Activated naive CD4-positive, alpha-beta T cell treated with anti-CD3 and anti-CD28 coated beads, Interleukin-2, amount 50 U/mL, for 16 hours (primary cell): ENCODE data around the gene LAMA5.
"Not testable (repeated sequence)": the region's sequence is repeated elsewhere in the genome, so short reads cannot be mapped to it uniquely, and the experiment has no call there.

Experiments
- DNase-seq: peaks from one replicate; pipeline ENCODE4 v3.0.0-alpha.2; 2020

Gene LAMA5

DNA sequence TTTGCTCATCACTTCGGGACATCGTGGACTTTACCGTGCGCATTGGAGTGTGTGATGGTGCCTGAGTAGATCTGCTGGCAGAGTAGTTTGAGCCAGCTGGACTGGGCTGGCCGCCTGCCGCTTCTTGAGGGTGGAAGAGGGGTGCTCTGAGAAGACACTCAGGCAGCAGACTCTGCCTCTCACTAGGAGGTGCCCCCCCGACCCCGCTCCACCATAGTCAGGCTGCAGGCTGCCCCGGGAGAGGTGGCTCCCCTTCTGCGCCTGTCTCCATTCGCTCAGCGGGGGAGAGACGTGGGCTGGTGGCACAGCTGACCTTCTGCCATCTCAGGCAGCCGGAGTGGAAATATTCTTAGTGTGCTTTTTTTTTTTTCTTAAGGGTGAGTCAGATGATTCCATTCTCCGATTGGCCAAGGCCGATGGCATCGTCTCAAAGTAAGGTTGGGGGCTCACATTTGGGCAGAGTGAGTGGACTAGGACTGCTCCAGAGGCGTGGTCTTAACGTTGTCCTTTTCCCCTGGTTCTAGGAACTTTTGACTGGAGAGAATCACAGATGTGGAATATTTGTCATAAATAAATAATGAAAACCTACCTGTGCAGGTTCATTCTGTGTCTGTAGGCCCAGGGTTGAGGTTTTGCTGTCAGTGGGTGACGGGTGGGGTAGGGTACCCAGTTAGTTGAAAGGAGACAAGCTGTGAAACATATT, 21.0 kb upstream of the LAMA5 start:
- DNase-seq: no peak

DNA sequence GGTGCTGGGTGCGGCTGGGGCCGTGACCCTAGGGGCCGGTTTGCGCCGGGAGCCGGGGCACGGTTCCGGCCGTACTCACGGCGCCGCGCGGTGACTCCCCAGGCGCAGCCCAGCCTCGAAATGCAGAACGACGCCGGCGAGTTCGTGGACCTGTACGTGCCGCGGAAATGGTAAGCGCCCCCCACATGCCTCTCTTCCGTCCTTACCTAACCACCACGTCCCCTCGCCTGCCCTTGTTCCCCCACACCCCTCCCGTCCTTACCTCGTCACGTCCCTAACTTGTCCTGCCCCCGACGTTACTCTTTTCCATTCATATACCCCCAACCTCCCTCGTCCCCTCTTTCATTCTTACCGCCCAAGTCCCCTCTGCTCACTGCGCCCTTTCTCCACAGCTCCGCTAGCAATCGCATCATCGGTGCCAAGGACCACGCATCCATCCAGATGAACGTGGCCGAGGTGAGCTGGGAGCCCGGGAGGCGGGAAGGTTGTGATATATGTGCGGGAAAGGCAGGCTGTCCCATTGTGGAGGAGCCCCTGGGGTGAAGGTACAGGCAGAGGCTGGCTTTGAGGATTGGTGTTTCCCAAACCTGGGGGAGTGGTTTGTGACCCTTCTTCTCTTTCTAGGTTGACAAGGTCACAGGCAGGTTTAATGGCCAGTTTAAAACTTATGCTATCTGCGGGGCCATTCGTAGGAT, 20.3 kb upstream of the LAMA5 start:
- DNase-seq: no peak

DNA sequence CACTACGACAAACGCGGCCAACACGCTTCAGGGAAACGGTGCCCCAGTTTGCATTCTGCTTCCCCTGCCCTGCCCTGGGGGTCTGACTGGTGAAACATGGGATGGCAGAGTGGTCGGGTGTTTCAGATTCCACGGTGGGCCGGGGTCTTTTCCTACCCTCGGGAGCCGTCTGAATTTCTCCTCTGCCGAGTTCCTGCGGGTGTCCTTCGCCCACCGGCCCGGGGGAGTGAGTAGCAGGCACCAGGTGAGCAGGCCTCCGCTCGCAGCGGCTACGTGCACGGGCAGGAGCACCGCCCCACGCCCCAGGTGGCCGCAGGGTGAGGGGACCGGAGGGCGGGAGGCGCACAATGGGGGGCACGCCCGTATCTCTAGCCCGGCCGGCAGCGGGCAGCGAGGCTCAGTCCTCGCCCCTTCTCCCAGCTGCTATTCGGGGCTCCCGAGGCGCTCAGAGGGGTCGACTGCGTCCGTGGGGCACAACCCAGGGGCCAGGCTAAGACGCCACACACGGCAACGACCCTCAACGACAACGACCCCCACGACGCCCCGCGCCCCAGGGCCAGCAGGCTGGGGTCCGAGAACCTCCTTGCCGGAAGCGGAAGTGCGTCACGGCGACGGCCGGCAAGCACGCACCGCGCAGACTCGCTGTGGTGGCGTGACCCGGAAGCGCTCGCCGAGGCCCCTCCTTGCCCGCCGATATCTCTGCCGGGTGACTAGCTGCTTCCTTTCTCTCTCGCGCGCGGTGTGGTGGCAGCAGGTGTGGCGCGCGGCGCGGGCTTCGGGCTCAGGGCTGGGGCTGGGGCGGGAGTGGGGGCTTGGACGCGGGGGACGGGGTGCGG, 19.5 kb upstream of the LAMA5 start, which contains the start of gene RPS21:
Gene RPS21 (plus strand): TSS at position 721 of the 836 bp plus-strand sequence. CDS start 236 bp downstream, outside the sequence.
- peak; percentile 94 for DNase-seq

DNA sequence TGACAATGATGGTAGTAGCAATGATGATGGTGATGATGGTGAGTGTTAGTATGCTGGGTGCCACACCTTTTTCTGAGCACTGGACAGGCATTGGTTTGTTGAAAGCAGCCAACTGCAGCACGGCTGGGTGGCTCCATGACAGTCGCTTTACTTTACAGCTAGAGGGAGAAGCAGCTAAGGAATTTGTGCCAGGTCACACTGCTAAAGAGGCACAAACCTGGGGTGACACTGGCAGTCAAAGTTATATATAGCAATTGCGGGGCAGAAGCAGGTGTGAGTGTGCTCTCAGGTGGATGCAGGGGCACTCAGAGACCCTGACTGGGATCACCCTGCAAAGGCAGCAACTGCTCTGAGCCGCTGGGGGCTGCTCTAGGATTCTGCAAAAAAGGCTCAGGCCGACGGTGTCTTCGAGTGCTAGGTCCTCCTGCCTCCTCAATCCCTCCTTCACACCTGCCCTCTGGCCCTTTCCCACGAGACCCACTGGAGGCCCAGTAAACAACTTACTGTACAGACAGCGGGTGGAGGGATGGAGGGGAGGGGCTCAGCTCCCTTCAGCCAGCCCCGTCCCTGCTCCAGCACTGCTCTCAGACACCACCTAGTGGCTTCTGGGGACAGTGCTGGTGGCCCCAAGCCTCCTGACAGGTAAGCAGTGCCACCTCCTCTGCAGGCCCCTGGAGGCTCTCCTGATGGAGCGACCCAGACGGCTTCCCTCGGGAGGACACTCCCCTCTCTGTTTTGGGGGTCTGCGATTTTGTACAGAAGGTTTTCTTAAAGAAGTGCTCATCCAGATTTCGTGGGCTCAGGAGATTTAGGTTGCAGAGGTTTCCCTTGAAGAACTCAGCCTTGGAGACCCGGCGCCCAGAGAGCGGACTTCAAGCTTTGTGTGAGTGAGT, 15.4 kb upstream of the LAMA5 start:
- peak; percentile 84 for DNase-seq

DNA sequence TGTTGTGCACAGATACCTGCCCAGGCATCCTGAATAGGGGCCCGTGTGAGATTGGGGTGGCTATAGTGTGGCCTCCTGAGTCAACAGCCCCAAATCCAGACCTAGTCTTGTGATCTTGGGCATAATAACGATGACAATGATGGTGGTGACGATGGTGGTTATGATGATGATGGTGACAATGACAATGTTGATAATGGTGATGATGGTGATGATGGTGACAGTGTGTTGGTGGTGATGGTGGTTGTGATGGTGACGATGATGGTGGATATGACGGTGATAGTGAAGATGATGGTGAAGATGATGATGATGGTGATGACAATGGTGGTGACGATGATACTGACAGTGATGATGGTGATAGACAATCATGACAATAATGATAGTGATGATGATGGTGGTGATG, 14.7 kb upstream of the LAMA5 start:
- DNase-seq: no peak

DNA sequence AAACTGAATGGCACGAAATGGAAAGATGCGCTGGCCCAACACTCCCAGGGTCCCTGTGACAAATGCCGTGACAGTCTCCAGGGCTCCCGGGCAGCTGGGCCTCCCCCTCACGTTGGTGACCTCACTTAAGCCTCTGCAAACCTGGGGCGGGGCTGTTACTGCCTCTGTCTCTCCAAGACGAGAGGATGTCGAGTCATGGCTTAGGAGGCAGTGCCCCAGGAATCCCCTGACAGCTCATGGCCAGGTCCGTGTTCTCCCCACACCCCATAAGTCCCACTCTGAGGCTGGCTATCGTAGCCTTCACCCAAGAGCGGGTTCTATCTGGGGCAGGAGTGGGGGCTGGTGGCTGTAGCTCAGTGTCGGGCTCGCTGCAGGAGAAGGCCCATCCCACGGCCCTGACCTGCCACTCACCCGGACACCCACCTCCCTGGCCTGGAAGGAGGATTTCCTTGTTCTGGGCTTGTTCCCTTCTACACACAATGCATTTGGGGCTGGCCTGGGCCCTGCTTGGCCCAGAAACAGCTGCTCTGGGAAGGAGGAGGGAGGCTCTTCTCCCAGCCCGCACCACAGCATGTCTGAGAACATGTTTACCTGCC, 14.2 kb upstream of the LAMA5 start:
- DNase-seq: no peak

DNA sequence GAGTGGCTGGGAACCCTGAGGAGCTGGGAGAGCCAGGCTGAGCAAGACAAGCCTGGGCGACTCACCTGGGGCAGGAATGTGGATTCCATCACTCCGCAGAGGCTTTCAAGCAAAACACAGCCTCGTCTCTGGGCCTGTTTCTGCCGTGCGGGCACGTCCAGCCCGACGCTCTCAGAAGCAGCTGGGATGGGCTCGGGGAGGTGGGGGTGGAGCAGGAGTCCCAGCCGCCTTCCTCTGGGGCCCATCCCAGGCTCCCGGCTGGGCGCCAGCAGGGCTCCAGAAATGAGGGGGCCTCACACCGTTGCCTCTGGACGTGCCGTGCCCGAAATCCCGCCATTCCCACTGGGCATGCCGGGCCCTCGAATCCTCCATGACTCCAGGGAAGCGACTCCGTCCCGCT, 11.1 kb upstream of the LAMA5 start:
- no peak for DNase-seq

DNA sequence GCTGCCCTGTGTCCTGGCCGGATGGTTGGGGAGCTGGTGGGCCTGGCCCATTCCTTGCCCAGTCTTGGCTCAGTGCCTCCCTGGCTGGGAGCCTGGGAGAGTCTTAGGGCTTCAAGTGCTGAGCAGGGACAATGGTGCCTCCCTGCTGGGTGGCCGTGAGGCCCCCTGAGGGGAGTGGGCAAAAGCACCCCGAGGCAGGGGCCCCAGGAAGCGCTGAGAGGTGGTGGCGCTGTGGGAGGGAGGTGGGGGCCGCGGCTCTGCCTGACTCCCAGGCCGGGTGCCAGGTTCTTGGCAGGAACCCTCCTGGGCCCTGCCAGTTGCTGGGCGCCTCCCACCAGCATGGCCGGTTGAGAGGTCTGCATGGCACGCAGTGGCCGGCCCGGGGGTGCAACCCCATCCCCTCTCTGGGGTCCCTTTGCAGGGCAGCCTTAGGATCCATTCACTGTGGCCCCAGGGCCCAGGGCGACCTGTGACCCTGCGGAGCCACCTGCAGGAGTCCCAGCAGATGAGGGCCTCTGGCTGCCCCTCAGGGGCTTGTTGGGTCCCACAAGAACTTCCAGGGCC, 10.6 kb upstream of the LAMA5 start:
- DNase-seq: no peak

DNA sequence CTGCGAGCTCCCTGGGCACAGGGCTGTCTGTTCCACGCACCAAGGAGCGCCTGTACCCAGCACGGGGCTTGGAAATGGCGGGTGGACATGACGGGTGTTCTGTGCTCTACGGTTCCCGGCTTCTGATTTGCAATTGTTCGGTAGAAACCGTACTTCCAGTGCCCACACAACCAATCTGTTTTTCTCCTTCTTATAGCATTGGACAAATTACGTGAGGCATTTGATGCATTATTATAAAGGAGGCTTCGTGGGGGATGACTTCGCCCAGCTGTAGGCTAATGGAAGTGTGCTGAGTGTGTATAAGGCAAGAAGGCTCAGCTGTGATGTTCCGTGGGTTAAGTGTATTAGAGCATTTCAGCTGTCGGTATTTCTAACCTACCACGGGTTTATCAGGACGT, 10.0 kb upstream of the LAMA5 start:
- DNase-seq: no peak

DNA sequence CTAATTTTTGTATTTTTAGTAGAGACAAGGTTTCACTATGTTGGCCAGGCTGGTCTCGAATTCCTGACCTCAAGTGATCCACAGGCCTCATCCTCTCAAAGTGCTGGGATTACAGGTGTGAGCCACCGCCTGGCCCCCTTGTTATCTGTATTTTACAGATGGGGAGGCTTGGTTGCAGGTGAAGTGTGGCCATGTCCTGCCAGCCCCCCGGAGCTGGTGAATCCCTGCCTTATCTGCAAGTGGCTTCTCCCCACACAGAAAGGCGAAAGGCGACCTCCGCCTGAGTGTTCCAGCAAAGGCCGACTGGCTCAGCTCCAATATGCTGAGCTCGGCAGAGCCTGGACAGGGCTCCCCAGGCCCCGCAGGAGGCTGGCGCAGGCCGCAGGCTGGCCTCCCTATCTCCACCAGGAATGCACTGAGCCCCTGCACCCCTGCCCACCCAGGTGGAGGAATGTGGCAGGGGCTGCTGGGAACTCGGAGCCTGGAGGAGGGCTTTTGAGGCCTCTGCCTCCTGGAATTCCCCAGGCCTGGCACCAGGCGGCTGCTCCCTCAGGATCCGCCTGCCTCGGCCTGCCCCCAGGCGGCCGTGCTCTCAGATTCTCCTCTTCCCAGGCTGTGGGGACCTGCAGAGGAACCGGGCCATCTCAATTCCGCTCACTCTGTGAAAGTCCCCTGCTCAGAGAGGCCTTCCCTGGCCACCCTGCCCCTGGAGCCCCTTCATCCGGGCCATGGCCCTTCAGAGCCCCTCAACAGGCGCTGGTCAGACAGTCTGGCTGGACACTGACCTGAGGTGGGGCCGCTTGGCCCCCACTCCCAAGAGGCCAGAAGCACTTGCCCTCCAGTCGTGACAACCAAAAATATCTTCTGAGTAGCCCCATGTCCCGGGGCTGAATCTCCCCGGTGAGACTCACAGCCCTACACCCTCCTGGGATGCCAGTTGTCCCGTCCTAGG, 9.3 kb upstream of the LAMA5 start:
- DNase-seq: no peak

DNA sequence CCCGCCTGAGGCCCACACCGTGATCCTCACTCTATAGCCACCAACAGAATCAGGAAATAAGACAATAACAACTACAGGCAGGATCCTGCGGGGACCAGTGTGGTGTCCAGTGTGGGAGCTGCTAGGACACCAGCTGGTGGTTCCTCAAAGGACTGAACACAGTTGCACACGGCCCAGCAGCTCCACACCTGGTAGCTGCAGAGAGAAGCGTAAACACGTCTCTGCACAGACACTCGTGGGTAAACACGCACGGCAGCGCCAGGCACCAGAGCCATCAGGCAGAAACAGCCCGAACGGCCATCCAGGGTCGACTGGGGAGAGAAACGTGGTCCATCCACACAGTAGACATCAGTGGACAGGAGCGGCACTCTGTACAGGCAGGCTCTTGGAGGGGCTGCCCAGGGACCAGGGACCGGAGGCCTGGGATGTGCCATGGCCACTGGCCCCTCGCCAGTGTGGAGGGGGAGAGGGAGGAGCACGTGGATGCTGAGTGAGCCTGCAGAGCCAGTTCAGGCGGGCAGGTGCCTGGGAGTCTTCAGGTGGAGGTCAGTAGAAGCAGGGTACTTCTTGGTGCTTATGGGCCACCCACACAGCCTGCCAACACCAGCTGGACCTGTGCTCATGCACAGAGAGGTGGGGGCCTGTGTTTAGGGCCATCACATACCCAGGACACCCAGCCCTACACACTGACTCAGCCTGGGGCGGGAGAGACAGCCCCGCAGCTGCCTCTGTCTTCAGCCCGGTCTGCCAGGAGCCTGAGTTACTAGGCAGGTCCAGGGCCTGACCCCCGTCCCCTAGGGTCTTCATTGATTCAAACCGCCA, 7.4 kb upstream of the LAMA5 start:
- DNase-seq: no peak

DNA sequence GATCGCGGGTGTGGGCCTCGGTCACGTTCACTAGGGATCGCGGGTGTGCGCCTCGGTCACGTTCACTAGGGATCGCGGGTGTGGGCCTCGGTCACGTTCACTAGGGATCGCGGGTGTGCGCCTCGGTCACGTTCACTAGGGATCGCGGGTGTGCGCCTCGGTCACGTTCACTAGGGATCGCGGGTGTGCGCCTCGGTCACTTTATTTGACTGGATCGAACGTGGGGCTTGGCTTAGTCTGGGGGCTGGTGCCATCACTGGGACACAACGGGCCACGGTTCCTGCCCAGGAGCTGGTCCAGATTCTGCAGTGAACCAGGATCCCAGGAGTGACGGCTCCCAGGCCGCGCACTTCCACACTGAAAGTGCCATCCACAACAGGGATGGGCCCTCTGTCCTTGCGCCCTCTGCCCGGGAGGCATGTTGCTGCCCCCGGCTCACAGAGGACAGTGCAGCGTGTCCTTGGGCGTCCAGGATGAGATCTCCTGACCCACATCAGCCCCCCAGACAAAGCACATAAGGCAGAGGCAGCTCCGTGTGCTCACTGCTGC, 6.6 kb upstream of the LAMA5 start:
- DNase-seq: not testable (repeated sequence)

DNA sequence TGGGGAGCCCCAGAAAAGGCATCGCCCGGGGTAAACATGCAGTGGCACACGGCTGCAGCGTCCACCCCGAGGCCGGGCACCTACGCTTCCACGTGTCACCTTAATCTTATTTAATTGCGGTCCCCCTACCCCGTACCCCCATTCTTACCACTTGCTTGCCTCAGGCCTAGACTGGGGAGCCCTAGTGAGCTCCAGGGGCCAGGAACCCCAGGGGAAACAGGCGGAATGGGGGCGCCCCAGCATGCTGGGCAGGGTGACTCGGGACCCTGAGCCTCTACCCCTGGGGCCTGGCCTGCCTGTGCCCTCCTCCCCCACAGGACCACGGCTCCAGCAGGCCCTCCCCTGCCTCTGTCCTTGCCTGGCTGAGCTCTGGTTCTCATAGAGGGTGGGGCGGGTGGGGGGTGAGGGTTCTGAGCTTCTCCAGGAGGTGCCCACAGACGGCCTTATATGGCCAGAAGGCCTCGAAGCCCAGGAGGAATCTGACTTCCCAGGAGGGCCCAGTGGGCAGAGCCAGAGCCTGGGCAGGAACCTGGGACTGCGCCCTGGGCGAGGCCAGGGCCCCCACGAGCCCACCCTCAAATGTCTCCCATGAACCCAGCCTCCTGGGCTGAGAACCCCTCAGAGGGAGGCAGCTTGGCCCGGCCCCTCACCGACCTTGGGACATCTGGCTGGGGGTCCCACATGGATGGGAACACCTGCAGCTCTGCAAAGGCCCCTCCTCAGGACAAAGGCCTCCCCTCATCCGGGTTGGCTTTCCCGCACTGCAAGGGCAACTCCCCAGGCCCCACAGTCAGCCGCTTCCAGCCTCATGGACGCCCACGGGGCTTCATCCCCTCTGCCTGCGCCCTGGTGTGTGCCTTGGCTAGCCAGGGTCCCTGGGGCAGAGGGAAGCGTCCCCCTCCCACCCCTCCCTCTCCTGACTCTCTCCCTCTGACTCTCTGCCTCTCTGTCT, 5.2 kb upstream of the LAMA5 start:
- DNase-seq: no peak

DNA sequence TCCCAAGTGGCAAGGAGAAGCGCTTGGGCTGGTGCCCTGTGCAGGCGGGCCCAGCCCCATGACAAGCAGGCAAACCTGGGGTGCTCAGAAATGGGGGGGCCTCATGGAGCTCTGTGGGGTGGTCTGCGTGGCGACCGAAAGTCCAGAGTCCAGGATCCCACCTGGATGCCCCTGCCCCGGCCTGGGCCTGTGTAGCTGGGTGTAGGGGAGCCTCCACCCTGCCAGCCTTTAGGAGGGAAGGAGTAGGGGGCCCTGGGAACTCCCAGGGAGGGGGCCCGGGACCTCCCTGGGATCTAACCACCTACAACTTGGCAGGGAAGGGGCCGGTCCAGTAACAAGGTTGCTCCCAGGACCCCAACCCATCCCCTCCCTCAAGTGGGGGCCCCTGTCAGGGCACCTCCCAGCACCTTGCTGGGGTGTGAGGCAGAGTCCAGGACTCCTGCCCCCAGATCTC, 4.5 kb upstream of the LAMA5 start:
- DNase-seq: no peak

DNA sequence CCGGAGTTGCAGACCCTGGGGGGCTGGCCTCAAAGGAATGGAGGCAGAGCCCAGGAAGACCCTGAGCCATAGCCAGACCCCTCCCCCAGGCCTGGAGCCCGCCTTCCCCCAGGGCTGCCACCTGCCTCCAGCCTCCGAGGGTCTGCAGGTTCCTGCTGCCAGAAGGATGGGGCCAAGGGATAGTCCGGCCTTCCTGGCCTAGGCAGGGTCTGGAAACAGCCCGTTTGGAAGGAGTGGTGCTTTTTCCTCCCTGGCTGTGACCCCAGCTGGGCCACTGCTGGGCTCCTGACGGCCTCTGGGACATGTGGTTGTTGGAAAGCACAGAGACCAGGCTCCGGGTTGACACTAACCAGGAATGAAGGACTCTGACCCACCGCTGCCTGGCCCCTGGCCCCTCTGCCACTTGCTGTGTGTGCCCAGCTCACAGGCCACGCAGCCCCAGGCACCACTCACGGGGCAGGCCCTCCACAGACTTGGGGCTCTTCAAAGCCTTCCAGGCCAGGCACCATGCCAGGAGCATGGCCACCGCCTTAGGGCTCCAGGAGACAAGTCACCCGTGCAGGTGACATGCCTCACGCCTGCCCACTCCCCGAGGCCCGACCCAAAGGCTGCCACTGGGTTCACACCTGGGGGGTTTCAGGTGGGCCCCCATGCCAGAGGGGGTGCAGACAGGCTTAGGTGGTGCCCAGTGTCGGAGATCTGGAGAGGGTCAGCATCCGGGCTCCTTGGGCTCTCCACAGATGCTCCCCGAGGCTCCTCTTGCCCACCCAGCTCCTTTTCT, 3.9 kb upstream of the LAMA5 start:
- DNase-seq: no peak

DNA sequence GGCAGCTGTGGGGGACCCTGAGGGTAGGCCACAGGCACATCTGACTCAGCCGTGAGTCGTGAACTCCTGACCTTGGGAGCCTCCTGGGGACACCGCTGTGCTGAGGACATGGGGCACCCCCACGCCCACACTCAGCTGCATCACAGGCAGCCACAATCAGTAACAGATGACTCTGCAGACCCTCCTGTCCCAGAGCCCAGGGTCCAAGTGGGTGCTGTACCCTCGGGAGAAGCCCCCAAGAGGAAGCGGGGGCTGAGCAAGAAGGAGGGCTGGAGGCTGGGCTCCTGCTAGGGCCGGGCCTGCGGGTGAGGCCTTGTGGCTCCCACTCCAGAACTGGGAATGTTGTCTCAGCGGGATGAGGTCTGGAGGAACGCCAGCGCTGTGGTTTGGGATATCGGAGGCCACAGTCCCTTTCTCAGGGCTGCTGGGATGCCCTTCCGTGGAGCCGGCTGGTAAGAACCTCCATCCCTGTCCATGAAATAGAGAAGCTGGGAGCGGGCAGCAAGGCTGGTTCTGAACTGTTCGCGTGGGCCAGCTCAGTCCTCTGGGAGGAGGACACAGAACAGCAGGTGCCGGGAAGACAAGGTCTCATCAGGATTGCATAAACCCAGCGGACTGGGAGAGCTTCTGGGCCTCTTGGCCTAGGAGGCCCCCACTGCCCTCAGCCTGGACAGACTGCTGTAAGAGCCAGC, 3.1 kb upstream of the LAMA5 start:
- peak; percentile 39 for DNase-seq

DNA sequence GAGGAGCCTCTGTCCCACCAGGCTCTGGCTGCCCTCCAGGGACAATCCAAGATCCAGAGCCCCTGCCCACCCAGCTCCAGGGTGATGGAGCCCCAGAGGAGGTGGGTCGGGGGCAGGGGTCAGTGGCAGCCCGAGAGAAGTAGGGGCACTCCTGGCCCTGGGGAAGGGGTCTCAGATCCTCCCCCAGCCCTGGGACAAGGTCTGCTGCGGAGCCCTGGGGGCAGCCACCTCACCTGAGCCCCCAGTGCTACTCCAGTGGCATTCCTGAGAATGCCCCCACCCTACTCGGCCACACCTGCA, 2.7 kb upstream of the LAMA5 start:
- DNase-seq: no peak
